Stimulated activated CD8-positive, alpha-beta memory T cell treated with anti-CD3 and anti-CD28 coated beads, Interleukin-15, amount 100 ng/mL, for 48 hours (primary cell): ENCODE data around the gene KCNIP1.
"Not testable (repeated sequence)": the region's sequence is repeated elsewhere in the genome, so short reads cannot be mapped to it uniquely, and the experiment has no call there.

Experiments
- DNase-seq, 2 donors: peaks; one replicate each; pipeline ENCODE4 v3.0.0-alpha.2; 2020; ENCODE audit warnings: low read depth in 2 of 2

The KCNIP1 gene

GRCh38 chr5:170536525-170536924 lies 32.7 kb downstream of the KCNIP1 start:
- DNase-seq, result no peak

- DNase-seq, result no peak
Measured at GRCh38 chr5:170537451-170538095, 33.8 kb downstream of the KCNIP1 start.

- DNase-seq, result no peak
Measured at GRCh38 chr5:170538096-170538465, 34.3 kb downstream of the KCNIP1 start.

- DNase-seq, result no peak
Measured at GRCh38 chr5:170538696-170539586, 35.1 kb downstream of the KCNIP1 start.

GRCh38 chr5:170540271-170540670 lies 36.5 kb downstream of the KCNIP1 start:
- no peak for DNase-seq

GRCh38 chr5:170541146-170541769 lies 37.4 kb downstream of the KCNIP1 start:
- no peak for DNase-seq

- no peak for DNase-seq
Measured at GRCh38 chr5:170542691-170543293, 39.0 kb downstream of the KCNIP1 start.

- no peak for DNase-seq
Measured at GRCh38 chr5:170545313-170545712, 41.5 kb downstream of the KCNIP1 start.

GRCh38 chr5:170545811-170546210 lies 42.0 kb downstream of the KCNIP1 start:
- DNase-seq, result no peak

GRCh38 chr5:170546282-170546681 lies 42.5 kb downstream of the KCNIP1 start:
- no peak for DNase-seq

GRCh38 chr5:170550382-170550781 lies 46.6 kb downstream of the KCNIP1 start:
- not testable (repeated sequence) for DNase-seq

GRCh38 chr5:170551076-170551475 lies 47.3 kb downstream of the KCNIP1 start:
- no peak for DNase-seq

- DNase-seq, result no peak
Measured at GRCh38 chr5:170551622-170552021, 47.8 kb downstream of the KCNIP1 start.

GRCh38 chr5:170552621-170553115 lies 48.8 kb downstream of the KCNIP1 start:
- DNase-seq, result no peak

GRCh38 chr5:170553218-170553617 lies 49.4 kb downstream of the KCNIP1 start:
- no peak for DNase-seq

GRCh38 chr5:170554521-170555267 lies 50.9 kb downstream of the KCNIP1 start:
- no peak for DNase-seq

GRCh38 chr5:170557314-170557713 lies 53.5 kb downstream of the KCNIP1 start:
- DNase-seq, result no peak

- DNase-seq, result no peak
Measured at GRCh38 chr5:170559296-170559695, 55.5 kb downstream of the KCNIP1 start.

- no peak for DNase-seq
Measured at GRCh38 chr5:170560938-170561337, 57.1 kb downstream of the KCNIP1 start.

GRCh38 chr5:170562166-170562874 lies 58.5 kb downstream of the KCNIP1 start:
- no peak for DNase-seq

- no peak for DNase-seq
Measured at GRCh38 chr5:170562875-170563228, 59.0 kb downstream of the KCNIP1 start.
